Measurements from ENCODE around the gene RFX4. TPM values are rescaled to one million over a fixed set of nuclear protein-coding genes. Genes with fewer than 3 reads are reported as not detected.

The RFX4 gene
- total RNA-seq, 1 donor from 2014 or later: not detected

GRCh38 chr12:106586278-106586802, 3.5 kb downstream of the RFX4 start:
- no peak overlapping the region for H3K27ac Mint-ChIP-seq
- H3K9me3 Mint-ChIP-seq: no peaks in the 10 kb centered on the region
- H3K4me1 Mint-ChIP-seq: peaks cover 28% of the 10 kb centered on the region
- H3K36me3 Mint-ChIP-seq: no peaks in the 10 kb centered on the region
- H3K4me3 Mint-ChIP-seq: peak overlapping the region; percentile 59
- no peak for DNase-seq (ENCODE audit: low spot score in 2 of 2, unreplicated experiment in 2 of 2)
- TF ChIP-seq, protein P1, sequence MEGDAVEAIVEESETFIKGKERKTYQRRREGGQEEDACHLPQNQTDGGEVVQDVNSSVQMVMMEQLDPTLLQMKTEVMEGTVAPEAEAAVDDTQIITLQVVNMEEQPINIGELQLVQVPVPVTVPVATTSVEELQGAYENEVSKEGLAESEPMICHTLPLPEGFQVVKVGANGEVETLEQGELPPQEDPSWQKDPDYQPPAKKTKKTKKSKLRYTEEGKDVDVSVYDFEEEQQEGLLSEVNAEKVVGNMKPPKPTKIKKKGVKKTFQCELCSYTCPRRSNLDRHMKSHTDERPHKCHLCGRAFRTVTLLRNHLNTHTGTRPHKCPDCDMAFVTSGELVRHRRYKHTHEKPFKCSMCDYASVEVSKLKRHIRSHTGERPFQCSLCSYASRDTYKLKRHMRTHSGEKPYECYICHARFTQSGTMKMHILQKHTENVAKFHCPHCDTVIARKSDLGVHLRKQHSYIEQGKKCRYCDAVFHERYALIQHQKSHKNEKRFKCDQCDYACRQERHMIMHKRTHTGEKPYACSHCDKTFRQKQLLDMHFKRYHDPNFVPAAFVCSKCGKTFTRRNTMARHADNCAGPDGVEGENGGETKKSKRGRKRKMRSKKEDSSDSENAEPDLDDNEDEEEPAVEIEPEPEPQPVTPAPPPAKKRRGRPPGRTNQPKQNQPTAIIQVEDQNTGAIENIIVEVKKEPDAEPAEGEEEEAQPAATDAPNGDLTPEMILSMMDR (IDR thresholded peaks at IDR 0.05; ENCODE audit: unreplicated experiment): no peak
- H3K27me3 Mint-ChIP-seq (ENCODE audit: low read depth): peaks cover 97% of the 10 kb centered on the region

GRCh38 chr12:106586803-106587684, 4.2 kb downstream of the RFX4 start:
- Mint-ChIP-seq H3K27me3 (ENCODE audit: low read depth) (peaks cover 96% of the 10 kb centered on the region), H3K4me3 (peak overlapping the region; percentile 59), H3K9me3 (no peaks in the 10 kb centered on the region), H3K4me1 (peaks cover 24% of the 10 kb centered on the region), H3K27ac (no peak overlapping the region), H3K36me3 (no peaks in the 10 kb centered on the region)
- DNase-seq (ENCODE audit: low spot score in 2 of 2, unreplicated experiment in 2 of 2): peak in 1 of 2 experiments; percentile 53
- TF ChIP-seq, protein P1 (IDR thresholded peaks at IDR 0.05; ENCODE audit: unreplicated experiment): no peak

GRCh38 chr12:106588771-106589170, 6.0 kb downstream of the RFX4 start:
- Mint-ChIP-seq H3K27ac (no peak overlapping the region), H3K36me3 (no peaks in the 10 kb centered on the region), H3K4me1 (peaks cover 18% of the 10 kb centered on the region), H3K27me3 (ENCODE audit: low read depth) (peaks cover 96% of the 10 kb centered on the region), H3K9me3 (no peaks in the 10 kb centered on the region), H3K4me3 (no peak overlapping the region)
- DNase-seq (ENCODE audit: low spot score in 2 of 2, unreplicated experiment in 2 of 2): no peak
- TF ChIP-seq, protein P1 (IDR thresholded peaks at IDR 0.05; ENCODE audit: unreplicated experiment): no peak

- TF ChIP-seq, protein P1 (IDR thresholded peaks at IDR 0.05; ENCODE audit: unreplicated experiment): no peak
- Mint-ChIP-seq H3K27ac (no peak overlapping the region), H3K36me3 (no peaks in the 10 kb centered on the region), H3K4me1 (peaks cover 13% of the 10 kb centered on the region), H3K27me3 (ENCODE audit: low read depth) (peaks cover 96% of the 10 kb centered on the region), H3K4me3 (no peak overlapping the region), H3K9me3 (no peaks in the 10 kb centered on the region)
- DNase-seq (ENCODE audit: low spot score in 2 of 2, unreplicated experiment in 2 of 2): no peak
These were observed 7.8 kb downstream of the RFX4 start for GRCh38 chr12:106590601-106591000.

DNA sequence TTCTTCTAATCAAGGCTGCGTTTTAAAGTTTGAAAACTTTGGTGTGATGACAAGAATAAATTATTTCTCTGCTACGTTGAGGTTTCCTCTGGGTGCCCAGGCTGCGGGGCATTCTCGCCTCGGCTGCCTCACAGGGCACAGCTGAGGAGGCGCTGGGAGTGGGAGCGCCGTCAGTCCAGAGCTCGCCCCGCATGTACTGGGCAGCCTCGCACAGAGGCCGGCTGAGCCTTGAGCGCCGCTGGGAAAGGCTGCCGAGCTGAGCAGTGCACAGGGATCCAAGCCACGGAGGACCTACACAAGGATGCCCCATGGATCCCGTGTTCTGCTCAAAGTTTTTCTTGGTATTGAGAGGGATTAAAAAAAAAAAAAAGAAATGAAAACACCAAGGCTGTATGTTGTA, 11.6 kb downstream of the RFX4 start:
- Mint-ChIP-seq H3K36me3 (no peaks in the 10 kb centered on the region), H3K27me3 (ENCODE audit: low read depth) (peaks cover 88% of the 10 kb centered on the region), H3K9me3 (no peaks in the 10 kb centered on the region), H3K27ac (no peak overlapping the region), H3K4me1 (no peaks in the 10 kb centered on the region), H3K4me3 (no peak overlapping the region)
- DNase-seq (ENCODE audit: low spot score in 2 of 2, unreplicated experiment in 2 of 2): no peak
- TF ChIP-seq, protein P1 (IDR thresholded peaks at IDR 0.05; ENCODE audit: unreplicated experiment): no peak

All from mesothelial cell of epicardium (in vitro differentiated cells).